ENCODE results near the gene SAMD13.

The SAMD13 gene

DNA sequence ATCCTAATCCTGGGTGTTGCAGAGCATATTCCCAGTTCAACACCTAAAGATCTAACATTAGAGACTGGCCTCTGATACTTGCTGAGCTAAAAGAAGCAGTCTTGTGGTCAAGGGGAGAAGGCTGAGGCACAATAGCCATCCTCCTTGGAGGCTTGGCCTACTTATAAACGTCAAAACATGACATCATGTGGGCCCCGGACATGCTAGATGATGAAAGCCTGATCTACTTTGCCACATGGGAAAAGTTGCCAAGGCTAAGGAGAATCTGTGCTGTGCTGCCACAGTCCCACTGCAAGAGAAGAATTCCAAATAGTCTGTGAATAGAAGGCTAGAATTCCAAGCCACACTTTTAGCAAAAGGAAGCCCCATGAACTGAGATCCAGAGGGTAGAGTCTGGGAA lies 43.9 kb upstream of the SAMD13 start:
- H3K4me3 ChIP-seq (replicated peaks; ENCODE audit: low read depth, low read length) = no peak overlapping the region
- TF ChIP-seq, protein P1, sequence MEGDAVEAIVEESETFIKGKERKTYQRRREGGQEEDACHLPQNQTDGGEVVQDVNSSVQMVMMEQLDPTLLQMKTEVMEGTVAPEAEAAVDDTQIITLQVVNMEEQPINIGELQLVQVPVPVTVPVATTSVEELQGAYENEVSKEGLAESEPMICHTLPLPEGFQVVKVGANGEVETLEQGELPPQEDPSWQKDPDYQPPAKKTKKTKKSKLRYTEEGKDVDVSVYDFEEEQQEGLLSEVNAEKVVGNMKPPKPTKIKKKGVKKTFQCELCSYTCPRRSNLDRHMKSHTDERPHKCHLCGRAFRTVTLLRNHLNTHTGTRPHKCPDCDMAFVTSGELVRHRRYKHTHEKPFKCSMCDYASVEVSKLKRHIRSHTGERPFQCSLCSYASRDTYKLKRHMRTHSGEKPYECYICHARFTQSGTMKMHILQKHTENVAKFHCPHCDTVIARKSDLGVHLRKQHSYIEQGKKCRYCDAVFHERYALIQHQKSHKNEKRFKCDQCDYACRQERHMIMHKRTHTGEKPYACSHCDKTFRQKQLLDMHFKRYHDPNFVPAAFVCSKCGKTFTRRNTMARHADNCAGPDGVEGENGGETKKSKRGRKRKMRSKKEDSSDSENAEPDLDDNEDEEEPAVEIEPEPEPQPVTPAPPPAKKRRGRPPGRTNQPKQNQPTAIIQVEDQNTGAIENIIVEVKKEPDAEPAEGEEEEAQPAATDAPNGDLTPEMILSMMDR (IDR thresholded peaks at IDR 0.05; ENCODE audit: insufficient read depth, low read length, poor library complexity, severe bottlenecking) = no peak

DNA sequence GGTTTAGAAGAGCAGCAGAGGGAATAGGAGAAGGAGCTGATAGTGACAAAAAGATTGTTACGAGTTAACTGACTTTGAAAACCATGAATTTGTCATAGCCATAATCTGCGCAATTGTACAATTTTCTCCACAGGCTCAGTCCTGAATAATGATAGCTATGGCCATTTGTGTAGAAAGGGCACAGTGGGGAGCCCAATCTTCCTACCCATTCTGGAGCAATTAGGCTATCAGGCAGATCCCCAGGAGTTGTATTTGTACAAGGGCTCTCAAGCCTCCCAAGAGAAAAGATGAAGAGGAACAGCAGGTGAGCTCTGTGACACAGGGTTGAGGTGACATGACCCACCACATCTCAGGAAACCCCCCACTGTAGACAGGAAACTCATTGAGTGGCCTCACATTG lies 42.1 kb upstream of the SAMD13 start:
- Histone ChIP-seq H3K27me3 (replicated peaks; ENCODE audit: control insufficient read depth, insufficient read depth, low read length) (no peaks in the 10 kb centered on the region), H3K36me3 (ENCODE audit: control insufficient read depth, insufficient read depth, low read length) (no peaks in the 10 kb centered on the region), H3K4me3 (replicated peaks; ENCODE audit: low read depth, low read length) (no peak overlapping the region)
- DNase-seq (ENCODE audit: extremely low read depth, insufficient read length) = no peak
- TF ChIP-seq, protein P1 (IDR thresholded peaks at IDR 0.05; ENCODE audit: insufficient read depth, low read length, poor library complexity, severe bottlenecking) = no peak

More for the DNA sequence above, 43.9 kb upstream of the SAMD13 start:
- no peaks in the 10 kb centered on the region for H3K36me3 ChIP-seq (ENCODE audit: control insufficient read depth, insufficient read depth, low read length)
- DNase-seq (ENCODE audit: extremely low read depth, insufficient read length) = no peak
- H3K27me3 ChIP-seq (replicated peaks; ENCODE audit: control insufficient read depth, insufficient read depth, low read length) = no peaks in the 10 kb centered on the region

DNA sequence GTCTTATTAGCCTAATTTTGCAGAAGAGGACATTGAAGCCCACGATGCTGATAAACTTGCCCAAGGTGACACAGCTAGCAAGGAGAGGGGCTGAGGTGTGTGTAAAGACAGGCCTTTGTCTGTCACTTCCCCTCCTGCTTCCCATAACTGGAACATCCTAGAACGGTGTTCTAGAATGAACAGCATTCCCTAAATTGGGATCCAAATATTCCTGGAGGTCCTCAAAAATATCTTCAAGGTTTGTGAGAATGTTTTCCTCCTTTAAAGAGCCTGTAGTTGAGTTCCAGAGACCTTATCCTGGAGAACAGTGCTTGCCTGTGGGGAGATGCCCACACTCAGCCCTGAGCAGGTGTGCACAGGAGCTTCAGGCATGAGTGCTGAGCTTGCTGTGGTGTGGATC lies 41.5 kb upstream of the SAMD13 start:
- Histone ChIP-seq H3K36me3 (ENCODE audit: control insufficient read depth, insufficient read depth, low read length) (no peaks in the 10 kb centered on the region), H3K4me3 (replicated peaks; ENCODE audit: low read depth, low read length) (no peak overlapping the region), H3K27me3 (replicated peaks; ENCODE audit: control insufficient read depth, insufficient read depth, low read length) (no peaks in the 10 kb centered on the region)
- TF ChIP-seq, protein P1 (IDR thresholded peaks at IDR 0.05; ENCODE audit: insufficient read depth, low read length, poor library complexity, severe bottlenecking) = no peak
- no peak for DNase-seq (ENCODE audit: extremely low read depth, insufficient read length)

DNA sequence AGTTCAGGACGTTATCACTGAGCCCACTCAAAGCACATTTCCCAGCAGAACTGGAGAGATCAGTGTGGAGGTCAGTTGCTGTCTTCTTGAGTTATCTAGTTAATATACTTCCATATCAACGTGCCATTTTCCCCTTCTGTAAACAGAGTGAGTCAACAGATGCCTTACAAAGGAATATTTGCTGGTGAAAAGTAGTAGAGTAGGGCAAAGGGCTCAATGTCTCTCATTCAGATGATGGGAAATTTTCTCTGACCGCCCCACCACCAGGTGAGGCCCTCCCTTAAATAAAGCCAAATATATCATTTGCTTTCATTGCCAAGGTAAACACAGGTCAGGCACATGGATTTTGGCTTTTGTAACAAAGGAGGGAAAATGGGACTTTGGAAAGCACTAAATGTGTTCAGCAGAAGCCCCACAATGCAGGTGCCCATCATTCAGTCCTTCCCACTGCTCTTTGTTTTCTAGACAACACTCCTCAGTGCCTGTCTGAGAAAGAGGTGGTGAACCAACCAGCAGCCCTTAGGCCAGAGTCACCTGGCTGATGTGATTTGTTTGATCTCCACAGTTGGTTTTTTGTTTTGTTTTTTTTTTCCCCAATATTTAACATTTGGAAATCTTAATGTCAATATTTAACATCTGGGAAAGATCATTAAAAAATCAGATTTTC lies 40.5 kb upstream of the SAMD13 start:
- Histone ChIP-seq H3K36me3 (ENCODE audit: control insufficient read depth, insufficient read depth, low read length) (no peaks in the 10 kb centered on the region), H3K4me3 (replicated peaks; ENCODE audit: low read depth, low read length) (no peak overlapping the region), H3K27me3 (replicated peaks; ENCODE audit: control insufficient read depth, insufficient read depth, low read length) (no peaks in the 10 kb centered on the region)
- TF ChIP-seq, protein P1 (IDR thresholded peaks at IDR 0.05; ENCODE audit: insufficient read depth, low read length, poor library complexity, severe bottlenecking) = no peak
- no peak for DNase-seq (ENCODE audit: extremely low read depth, insufficient read length)

DNA sequence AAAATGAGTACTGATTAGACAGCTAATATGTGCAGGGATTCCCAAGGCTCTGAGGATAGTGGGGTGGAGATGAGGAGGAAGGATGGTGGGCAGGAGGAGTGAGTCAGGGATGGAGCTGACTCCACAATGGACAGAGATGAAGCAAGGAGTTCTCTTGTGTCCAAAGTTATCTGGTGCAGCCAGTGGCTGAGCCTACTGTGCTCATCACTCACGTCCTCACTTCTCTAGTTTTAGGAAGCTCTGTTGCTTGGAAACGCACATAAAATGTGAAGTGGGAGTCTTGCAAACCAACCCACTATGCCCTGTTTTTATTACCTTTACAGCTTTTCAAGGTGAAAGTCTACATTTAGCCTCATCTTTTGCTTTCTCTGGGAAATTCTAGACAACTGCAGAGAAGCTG lies 36.5 kb upstream of the SAMD13 start:
- no peaks in the 10 kb centered on the region for H3K27me3 ChIP-seq (replicated peaks; ENCODE audit: control insufficient read depth, insufficient read depth, low read length)
- no peak overlapping the region for H3K4me3 ChIP-seq (replicated peaks; ENCODE audit: low read depth, low read length)
- TF ChIP-seq, protein P1 (IDR thresholded peaks at IDR 0.05; ENCODE audit: insufficient read depth, low read length, poor library complexity, severe bottlenecking) = no peak
- DNase-seq (ENCODE audit: extremely low read depth, insufficient read length) = no peak
- H3K36me3 ChIP-seq (ENCODE audit: control insufficient read depth, insufficient read depth, low read length) = no peaks in the 10 kb centered on the region

DNA sequence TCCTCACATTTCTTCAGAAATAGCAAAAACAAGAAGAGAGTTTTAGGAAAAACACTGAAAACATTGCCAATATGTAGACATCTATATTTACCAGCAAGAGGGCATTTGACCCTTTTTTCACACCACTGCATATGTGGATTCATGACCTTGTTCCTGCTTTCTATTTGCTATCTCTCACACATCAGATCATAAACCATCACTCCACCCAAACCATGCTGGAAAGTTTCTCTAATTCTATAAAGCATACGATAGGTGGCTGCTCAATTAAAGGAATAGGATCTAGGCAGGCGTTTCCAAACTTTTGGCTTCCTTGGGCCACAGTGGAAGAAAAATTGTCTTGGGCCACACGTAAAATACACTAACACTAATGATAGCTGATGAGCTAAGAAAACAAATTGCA lies 35.6 kb upstream of the SAMD13 start:
- H3K27me3 ChIP-seq (replicated peaks; ENCODE audit: control insufficient read depth, insufficient read depth, low read length) = no peaks in the 10 kb centered on the region
- TF ChIP-seq, protein P1 (IDR thresholded peaks at IDR 0.05; ENCODE audit: insufficient read depth, low read length, poor library complexity, severe bottlenecking) = no peak
- no peak for DNase-seq (ENCODE audit: extremely low read depth, insufficient read length)
- no peaks in the 10 kb centered on the region for H3K36me3 ChIP-seq (ENCODE audit: control insufficient read depth, insufficient read depth, low read length)
- H3K4me3 ChIP-seq (replicated peaks; ENCODE audit: low read depth, low read length) = no peak overlapping the region

Data from GM06990 (cell line).